ENCODE results near the gene BRDT.

BRDT gene

GRCh38 chr1:91949356-91949699 is at the start of gene BRDT:
BRDT (plus strand) TSS chr1:91949401; CDS start chr1:91962755, 13,354 bp downstream.
- FAIRE-seq, result no peak

GRCh38 chr1:91900562-91900961 is 48.6 kb upstream of the BRDT start:
- FAIRE-seq, result no peak

- no peak for FAIRE-seq
Measured at GRCh38 chr1:91901231-91901630, 48.0 kb upstream of the BRDT start.

GRCh38 chr1:91912266-91912665 is 36.9 kb upstream of the BRDT start:
- no peak for FAIRE-seq

- no peak for FAIRE-seq
Measured at GRCh38 chr1:91913018-91913417, 36.2 kb upstream of the BRDT start.

- FAIRE-seq, result no peak
Measured at GRCh38 chr1:91916046-91916445, 33.2 kb upstream of the BRDT start.

- FAIRE-seq, result no peak
Measured at GRCh38 chr1:91916811-91917460, 32.3 kb upstream of the BRDT start.

GRCh38 chr1:91919962-91920361 is 29.2 kb upstream of the BRDT start:
- no peak for FAIRE-seq

GRCh38 chr1:91924146-91924545 is 25.1 kb upstream of the BRDT start:
- no peak for FAIRE-seq

- FAIRE-seq, result no peak
Measured at GRCh38 chr1:91925644-91926435, 23.4 kb upstream of the BRDT start.

- FAIRE-seq, result no peak
Measured at GRCh38 chr1:91928026-91928425, 21.2 kb upstream of the BRDT start.

- peak; percentile 29 for FAIRE-seq
Measured at GRCh38 chr1:91929250-91929649, 20.0 kb upstream of the BRDT start.

- FAIRE-seq, result no peak
Measured at GRCh38 chr1:91937613-91938012, 11.6 kb upstream of the BRDT start.

GRCh38 chr1:91940496-91940895 is 8.7 kb upstream of the BRDT start:
- FAIRE-seq, result no peak

GRCh38 chr1:91944087-91944486 is 5.1 kb upstream of the BRDT start:
- no peak for FAIRE-seq

- no peak for FAIRE-seq
Measured at GRCh38 chr1:91948097-91948496, 1.1 kb upstream of the BRDT start.

- no peak for FAIRE-seq
Measured at GRCh38 chr1:91948501-91949355, 473 bp upstream of the BRDT start.

GRCh38 chr1:91952187-91952586 is 3.0 kb downstream of the BRDT start:
- no peak for FAIRE-seq

- no peak for FAIRE-seq
Measured at GRCh38 chr1:91958926-91959325, 9.7 kb downstream of the BRDT start.

- FAIRE-seq, result peak; percentile 35
Measured at GRCh38 chr1:91968334-91968733, 19.1 kb downstream of the BRDT start.

GRCh38 chr1:91979383-91979782 is 30.2 kb downstream of the BRDT start:
- no peak for FAIRE-seq

- peak; percentile 50 for FAIRE-seq
Measured at GRCh38 chr1:91980663-91981062, 31.5 kb downstream of the BRDT start.

- no peak for FAIRE-seq
Measured at GRCh38 chr1:91981996-91982609, 32.9 kb downstream of the BRDT start.

Measured in endometrium (tissue), 2 donors.